ENCODE data around the gene SVOP. TPM values are rescaled to one million over a fixed set of nuclear protein-coding genes. Genes with fewer than 3 reads are reported as not detected.

SVOP gene, protein sequence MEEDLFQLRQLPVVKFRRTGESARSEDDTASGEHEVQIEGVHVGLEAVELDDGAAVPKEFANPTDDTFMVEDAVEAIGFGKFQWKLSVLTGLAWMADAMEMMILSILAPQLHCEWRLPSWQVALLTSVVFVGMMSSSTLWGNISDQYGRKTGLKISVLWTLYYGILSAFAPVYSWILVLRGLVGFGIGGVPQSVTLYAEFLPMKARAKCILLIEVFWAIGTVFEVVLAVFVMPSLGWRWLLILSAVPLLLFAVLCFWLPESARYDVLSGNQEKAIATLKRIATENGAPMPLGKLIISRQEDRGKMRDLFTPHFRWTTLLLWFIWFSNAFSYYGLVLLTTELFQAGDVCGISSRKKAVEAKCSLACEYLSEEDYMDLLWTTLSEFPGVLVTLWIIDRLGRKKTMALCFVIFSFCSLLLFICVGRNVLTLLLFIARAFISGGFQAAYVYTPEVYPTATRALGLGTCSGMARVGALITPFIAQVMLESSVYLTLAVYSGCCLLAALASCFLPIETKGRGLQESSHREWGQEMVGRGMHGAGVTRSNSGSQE
- not detected in 2 replicates for total RNA-seq (2014; rRNA removed; shearing (Covaris generic))
- polyA plus RNA-seq (2016; fragmentation: Nextera tagmentation; extraction: Ambion mirVana): not detected in 2 replicates

DNA sequence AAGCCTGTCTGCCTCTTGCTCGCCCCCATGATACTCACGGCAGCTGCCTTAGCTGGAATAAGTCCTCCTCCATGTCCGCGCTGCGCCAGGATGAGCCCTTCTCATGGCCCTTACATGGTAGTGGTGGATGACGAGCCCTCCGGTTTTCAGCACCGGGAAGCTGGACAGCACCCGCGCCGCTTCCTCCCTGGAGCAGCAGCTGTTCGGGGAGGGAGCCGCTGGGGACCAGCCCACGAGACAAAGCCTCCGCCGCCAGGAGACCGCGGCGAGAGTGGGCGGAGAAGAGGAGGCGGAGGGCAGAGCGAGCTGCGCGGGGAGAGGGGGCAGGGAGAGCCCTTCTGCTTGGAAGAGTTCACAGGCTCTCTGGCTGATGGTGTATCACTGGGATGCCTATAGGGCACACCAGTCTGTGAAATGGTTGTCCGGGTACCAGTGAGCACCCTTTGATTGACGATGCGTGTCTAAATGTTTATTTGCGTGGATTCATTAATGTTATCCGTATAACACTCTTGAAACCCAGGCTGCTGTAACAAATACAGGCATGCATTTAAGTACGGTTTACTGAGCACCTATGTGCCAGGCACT, at the start of gene SVOP:
Gene SVOP (minus strand): TSS at position 273 of the 585 bp plus-strand sequence. CDS start 200 bp downstream, at position 73.
- no peak within 1 kb of the TSS for H2AFZ ChIP-seq
- H3F3A ChIP-seq (ENCODE audit: insufficient read depth): no peaks in the 10 kb centered on the region
- H3K27ac ChIP-seq: no peak within 1 kb of the TSS
- DNase-seq: peak; percentile 78
- H3K4me2 ChIP-seq (ENCODE audit: unreplicated experiment): no peak within 1 kb of the TSS
- H3K4me3 ChIP-seq: peak within 1 kb of the TSS; percentile 45; the same call in 1 of the 2 replicates
- no peaks in the 10 kb centered on the region for H4K20me1 ChIP-seq (ENCODE audit: insufficient read depth)
- no peaks in the 10 kb centered on the region for H3K79me2 ChIP-seq (ENCODE audit: insufficient read depth)
- H3K36me3 ChIP-seq (ENCODE audit: low read depth): no peaks in the 10 kb centered on the region
- TF ChIP-seq EZH2phosphoT487 (IDR thresholded peaks at IDR 0.05; ENCODE audit: insufficient read depth, low read depth): no peak
- no peaks in the 10 kb centered on the region for H3K9me3 ChIP-seq (ENCODE audit: low read depth)
- H3K9ac ChIP-seq: no peak within 1 kb of the TSS
- no peaks in the 10 kb centered on the region for H3K4me1 ChIP-seq (ENCODE audit: insufficient read depth)
- in situ Hi-C loops (cut with MboI): no loop called here
- 6 to 8% methylated on average over 26 to 30 of the region's 30 CpGs for WGBS, 2 experiments (ENCODE audit: low coverage in 1 of 2, low lambda C conversion rate in 2 of 2, missing lambda C conversion rate in 2 of 2)
- H3K27me3 ChIP-seq (replicated peaks; ENCODE audit: insufficient read depth): no peaks in the 10 kb centered on the region
- no peaks in the 10 kb centered on the region for H3K9me2 ChIP-seq (ENCODE audit: insufficient read depth)

DNA sequence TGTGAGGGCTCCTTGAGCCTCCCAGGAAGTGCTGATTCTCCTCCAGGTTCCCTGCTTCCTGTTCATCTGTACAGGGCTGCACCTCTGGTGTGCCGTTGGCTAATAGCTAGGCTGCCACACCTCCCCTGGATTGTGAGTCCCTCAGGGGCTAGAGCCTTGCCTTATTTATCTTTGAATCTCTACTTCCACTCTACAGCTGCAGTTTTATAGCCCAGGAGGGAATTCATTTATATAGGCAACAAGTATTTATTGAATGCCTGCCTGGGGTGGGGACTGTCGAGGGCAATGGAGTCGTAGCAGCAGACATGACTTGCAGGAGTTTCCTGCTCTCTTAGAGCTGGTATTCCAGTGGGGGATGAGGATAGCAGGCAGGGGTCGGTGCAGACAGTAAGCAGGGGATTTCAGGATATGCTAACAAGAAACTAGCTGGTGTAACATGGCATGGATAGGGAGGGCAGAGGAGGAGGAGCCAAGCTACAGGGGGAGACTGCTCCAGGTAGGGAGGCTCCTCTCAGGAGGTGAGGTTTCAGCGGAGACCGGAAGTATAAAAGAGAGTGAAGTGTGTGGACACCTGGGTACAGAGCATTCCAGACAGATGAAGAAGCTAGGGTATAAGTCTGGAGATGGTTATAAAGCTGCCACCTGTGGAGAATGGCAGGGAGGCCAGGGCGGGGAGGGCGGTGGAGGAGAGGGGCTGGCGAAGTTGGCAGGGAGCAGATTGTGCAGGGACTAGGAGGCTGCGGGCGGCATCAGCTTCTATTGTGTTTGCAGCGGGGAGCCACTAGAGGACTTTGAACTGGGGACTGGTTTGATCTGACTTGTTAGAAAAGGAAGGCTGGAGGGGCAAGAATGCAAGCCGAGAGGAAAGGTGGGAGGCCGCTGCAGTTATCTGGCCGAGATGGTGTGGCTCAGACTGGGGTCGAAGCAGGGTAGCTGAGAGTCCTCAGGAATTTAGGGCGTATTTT, 48.7 kb upstream of the SVOP start:
- Histone ChIP-seq H3K9ac (no peak overlapping the region), H2AFZ (no peak overlapping the region), H3K36me3 (ENCODE audit: low read depth) (peaks cover 9% of the 10 kb centered on the region; the same call in 1 of the 2 replicates), H3K4me3 (no peak overlapping the region), H3K27me3 (replicated peaks; ENCODE audit: insufficient read depth) (no peaks in the 10 kb centered on the region), H3F3A (ENCODE audit: insufficient read depth) (no peaks in the 10 kb centered on the region), H3K4me2 (ENCODE audit: unreplicated experiment) (no peak overlapping the region), H3K27ac (no peak overlapping the region), H3K4me1 (ENCODE audit: insufficient read depth) (no peaks in the 10 kb centered on the region), H3K79me2 (ENCODE audit: insufficient read depth) (no peaks in the 10 kb centered on the region), H3K9me2 (ENCODE audit: insufficient read depth) (no peaks in the 10 kb centered on the region), H4K20me1 (ENCODE audit: insufficient read depth) (no peaks in the 10 kb centered on the region), H3K9me3 (ENCODE audit: low read depth) (no peaks in the 10 kb centered on the region)
- 80 to 81% methylated on average over 17 of the region's 17 CpGs for whole genome bisulfite sequencing, 2 experiments (ENCODE audit: low coverage in 1 of 2, low lambda C conversion rate in 2 of 2, missing lambda C conversion rate in 2 of 2)
- TF ChIP-seq EZH2 (IDR thresholded peaks at IDR 0.05; ENCODE audit: insufficient read depth, poor library complexity, severe bottlenecking) (no peak), EZH2phosphoT487 (IDR thresholded peaks at IDR 0.05; ENCODE audit: insufficient read depth, low read depth) (no peak)
- no peak for DNase-seq
- in situ Hi-C loops (cut with MboI): no loop called here

DNA sequence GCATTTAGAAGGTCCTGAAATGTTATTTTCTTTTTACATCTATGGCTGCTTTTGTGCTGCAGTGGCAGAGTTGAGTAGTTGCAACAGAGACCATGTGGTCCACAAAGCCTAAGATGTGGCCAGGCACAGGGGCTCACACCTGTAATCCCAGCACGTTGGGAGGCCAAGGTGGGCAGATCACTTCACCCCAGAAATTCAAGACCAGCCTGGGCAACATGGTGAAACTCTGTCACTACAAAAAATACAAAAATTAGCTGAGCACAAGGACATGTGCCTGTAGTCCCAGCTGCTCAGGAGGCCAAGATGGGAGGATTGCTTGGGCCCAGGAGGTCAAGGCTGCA, 45.0 kb upstream of the SVOP start:
- Histone ChIP-seq H3K9ac (no peak overlapping the region), H3K27ac (no peak overlapping the region), H4K20me1 (ENCODE audit: insufficient read depth) (no peaks in the 10 kb centered on the region), H3K9me3 (ENCODE audit: low read depth) (no peaks in the 10 kb centered on the region), H3K9me2 (ENCODE audit: insufficient read depth) (no peaks in the 10 kb centered on the region), H3K79me2 (ENCODE audit: insufficient read depth) (no peaks in the 10 kb centered on the region), H3F3A (ENCODE audit: insufficient read depth) (no peaks in the 10 kb centered on the region), H3K27me3 (replicated peaks; ENCODE audit: insufficient read depth) (no peaks in the 10 kb centered on the region), H3K4me2 (ENCODE audit: unreplicated experiment) (no peak overlapping the region), H2AFZ (no peak overlapping the region), H3K36me3 (ENCODE audit: low read depth) (peaks cover 3% of the 10 kb centered on the region; the same call in 1 of the 2 replicates), H3K4me1 (ENCODE audit: insufficient read depth) (no peaks in the 10 kb centered on the region), H3K4me3 (no peak overlapping the region)
- 68 to 81% methylated on average over 1 of the region's 1 CpG for WGBS, 2 experiments (ENCODE audit: low coverage in 1 of 2, low lambda C conversion rate in 2 of 2, missing lambda C conversion rate in 2 of 2)
- no peak for DNase-seq
- TF ChIP-seq EZH2phosphoT487 (IDR thresholded peaks at IDR 0.05; ENCODE audit: insufficient read depth, low read depth): no peak
- TF ChIP-seq EZH2 (IDR thresholded peaks at IDR 0.05; ENCODE audit: insufficient read depth, poor library complexity, severe bottlenecking): no peak
- in situ Hi-C loops (cut with MboI): no loop called here
